Testis (tissue), 3 donors: Measurements from ENCODE around the gene TNNT2. TPM values are rescaled to one million over a fixed set of nuclear protein-coding genes. Genes with fewer than 3 reads are reported as not detected.

Experiments used
- DNase-seq: peaks from one replicate; pipeline ENCODE4 v3.0.0-alpha.2; 2019
- H3K27ac ChIP-seq, 2 donors: fragments of 200-600 bp; sonication (generic); one replicate each; pipeline ENCODE4 v1.5.1; 2019
- H3K27me3 ChIP-seq: fragments of 200-600 bp; sonication (generic); one replicate; pipeline ENCODE4 v1.5.1; 2019
- H3K36me3 ChIP-seq: fragments of 200-600 bp; sonication (generic); one replicate; pipeline ENCODE4 v1.5.1; 2017; ENCODE audit warnings: low read depth; ENCODE audit errors: missing control alignments
- H3K4me1 ChIP-seq: fragments of 200-600 bp; sonication (generic); one replicate; pipeline ENCODE4 v1.5.1; 2019
- H3K4me3 ChIP-seq, 2 donors: fragments of 200-600 bp; sonication (generic); one replicate each; pipeline ENCODE4 v1.5.1; 2017 to 2019
- H3K9me3 ChIP-seq: fragments of 200-600 bp; sonication (generic); one replicate; pipeline ENCODE4 v1.5.1; 2017
- POLR2A ChIP-seq: fragments of 450-650 bp; IDR thresholded peaks from one replicate; pipeline ENCODE4 v1.6.1; 2017; ENCODE audit warnings: antibody characterized with exemption, mild to moderate bottlenecking, moderate library complexity
- WGBS, 2 donors: methylation state at CpG; one replicate each; pipeline ENCODE4 v1.1.5; 2018; 5-methylcytosine and 5-hydroxymethylcytosine counted together
- intact Hi-C: fragments of 100-400 bp; cut with DNase I; formaldehyde crosslinking; loops from one replicate; pipeline ENCODE4 v1.15.1; 2023; ENCODE audit warnings: low total_unique reads
- polyA plus RNA-seq: library from polyadenylated mRNA; stranded (reverse); fragments of 350-450 nt; fragmentation: Illumina TruSeq; extraction: RNeasy Lipid Tissue Mini Kit (QIAGEN cat#74804); gene quantifications from one replicate; pipeline ENCODE4 v1.2.3, GENCODE V29; 2014; ENCODE audit warnings: low read depth, low replicate concordance; ENCODE audit not compliant: insufficient read depth
- total RNA-seq, 2 donors: library from RNA; depleted of rRNA; stranded (reverse); fragments of >200 nt; gene quantifications; one replicate each; pipeline ENCODE4 v1.2.3, GENCODE V29; 2016
- TF ChIP-seq, protein P1 (sequence below), 3 experiments: fragments of 450-650 bp in 2 of 3; fragments of 200-600 bp in 1 of 3; sonication (generic) in 1 of 3; IDR thresholded peaks; one replicate each; pipeline ENCODE4 v1.5.1; 2016 to 2019; ENCODE audit warnings: antibody characterized with exemption in 3 of 3, mild to moderate bottlenecking in 2 of 3, moderate library complexity in 1 of 3

The TNNT2 gene
- total and polyA plus RNA-seq, 3 donors from 2014 or later, result 0.79 to 2.7 (median 1.1) TPM

DNA sequence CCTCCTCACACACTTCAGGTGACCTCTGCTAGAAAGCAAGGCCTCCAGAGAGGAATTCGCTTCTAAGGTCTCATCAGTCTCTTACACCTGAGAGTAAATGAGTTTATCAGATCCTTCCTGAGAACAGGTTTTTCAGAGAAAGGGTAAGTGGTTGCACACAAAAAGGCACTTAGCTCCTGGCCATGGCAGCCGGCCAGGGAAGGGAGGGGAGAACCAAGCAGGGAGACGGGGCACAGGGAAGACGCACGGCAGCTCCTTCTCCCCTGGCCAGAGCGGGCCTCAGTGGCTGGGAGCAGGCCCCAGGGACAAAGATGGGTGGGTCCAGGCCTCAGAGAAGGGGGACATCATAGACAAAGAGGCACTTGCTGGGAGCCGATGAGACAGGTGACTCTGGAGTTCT is 3.6 kb upstream of the TNNT2 start:
- H3K36me3 ChIP-seq, result no peaks in the 10 kb centered on the region
- 91 to 98% methylated on average over 7 of the region's 7 CpGs for whole genome bisulfite sequencing, 2 donors
- H3K27me3 ChIP-seq, result no peaks in the 10 kb centered on the region
- DNase-seq, result no peak
- H3K4me1 ChIP-seq, result no peaks in the 10 kb centered on the region
- no peaks in the 10 kb centered on the region for H3K9me3 ChIP-seq
- no peak overlapping the region for H3K27ac ChIP-seq
- no peak overlapping the region for H3K4me3 ChIP-seq
- intact Hi-C loops, result no loop called here
- no peak for TF ChIP-seq POLR2A
- TF ChIP-seq, protein P1, sequence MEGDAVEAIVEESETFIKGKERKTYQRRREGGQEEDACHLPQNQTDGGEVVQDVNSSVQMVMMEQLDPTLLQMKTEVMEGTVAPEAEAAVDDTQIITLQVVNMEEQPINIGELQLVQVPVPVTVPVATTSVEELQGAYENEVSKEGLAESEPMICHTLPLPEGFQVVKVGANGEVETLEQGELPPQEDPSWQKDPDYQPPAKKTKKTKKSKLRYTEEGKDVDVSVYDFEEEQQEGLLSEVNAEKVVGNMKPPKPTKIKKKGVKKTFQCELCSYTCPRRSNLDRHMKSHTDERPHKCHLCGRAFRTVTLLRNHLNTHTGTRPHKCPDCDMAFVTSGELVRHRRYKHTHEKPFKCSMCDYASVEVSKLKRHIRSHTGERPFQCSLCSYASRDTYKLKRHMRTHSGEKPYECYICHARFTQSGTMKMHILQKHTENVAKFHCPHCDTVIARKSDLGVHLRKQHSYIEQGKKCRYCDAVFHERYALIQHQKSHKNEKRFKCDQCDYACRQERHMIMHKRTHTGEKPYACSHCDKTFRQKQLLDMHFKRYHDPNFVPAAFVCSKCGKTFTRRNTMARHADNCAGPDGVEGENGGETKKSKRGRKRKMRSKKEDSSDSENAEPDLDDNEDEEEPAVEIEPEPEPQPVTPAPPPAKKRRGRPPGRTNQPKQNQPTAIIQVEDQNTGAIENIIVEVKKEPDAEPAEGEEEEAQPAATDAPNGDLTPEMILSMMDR (IDR thresholded peaks at IDR 0.05), result no peak

DNA sequence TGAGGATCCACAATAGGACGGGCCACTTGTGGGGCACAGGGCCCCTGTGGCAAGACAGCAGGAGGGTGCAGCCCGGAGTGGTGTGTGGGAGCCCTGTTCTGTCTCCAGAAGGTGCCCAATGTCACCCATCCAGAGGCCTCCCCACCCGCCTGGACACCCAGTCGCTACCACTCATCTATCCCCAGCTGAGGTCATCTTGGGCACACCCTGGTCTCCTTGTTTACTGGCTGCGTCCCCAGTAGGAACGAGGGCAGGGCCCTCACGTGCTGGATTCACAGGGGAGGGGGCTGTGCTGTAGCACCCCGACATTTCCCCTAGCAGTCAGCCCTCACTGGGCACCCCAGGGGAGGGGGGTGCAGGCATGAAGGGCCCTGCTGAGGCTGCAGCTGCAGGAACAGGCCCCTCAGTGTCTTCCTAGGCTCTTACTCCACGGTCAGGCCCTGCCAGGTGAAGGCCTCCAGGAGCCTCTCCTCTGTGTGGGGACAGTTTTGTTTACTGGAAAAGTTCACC is 2.3 kb upstream of the TNNT2 start:
- no peaks in the 10 kb centered on the region for H3K4me1 ChIP-seq
- H3K9me3 ChIP-seq, result no peaks in the 10 kb centered on the region
- DNase-seq, result no peak
- no peaks in the 10 kb centered on the region for H3K27me3 ChIP-seq
- H3K27ac ChIP-seq, result no peak overlapping the region
- 90 to 94% methylated on average over 2 to 9 of the region's 9 CpGs for WGBS, 2 donors
- H3K4me3 ChIP-seq, result no peak overlapping the region
- intact Hi-C loops, result no loop called here
- TF ChIP-seq POLR2A, result no peak
- TF ChIP-seq, protein P1 (IDR thresholded peaks at IDR 0.05), result no peak
- H3K36me3 ChIP-seq, result no peaks in the 10 kb centered on the region

DNA sequence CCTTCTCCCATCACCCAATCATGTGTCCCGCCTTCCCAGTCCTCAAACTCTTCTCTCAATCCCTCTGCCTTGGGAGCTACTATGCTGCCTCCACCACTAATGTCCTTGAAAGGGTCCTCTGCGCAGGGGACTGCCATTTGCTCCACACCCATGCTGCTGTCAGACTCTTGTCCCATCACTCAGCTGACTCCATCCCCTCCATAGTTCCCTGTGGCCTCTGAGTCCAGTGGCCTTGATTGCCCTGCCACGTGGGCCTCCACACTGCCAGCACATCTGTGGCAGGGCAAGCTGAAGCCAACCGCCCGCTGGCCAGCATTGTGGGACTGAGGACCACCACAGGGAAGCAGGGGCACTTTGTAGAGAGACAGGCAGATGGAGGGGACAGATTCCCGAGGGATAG is 1.3 kb upstream of the TNNT2 start:
- Histone ChIP-seq H3K27ac (no peak overlapping the region), H3K4me3 (no peak overlapping the region), H3K4me1 (no peaks in the 10 kb centered on the region), H3K27me3 (no peaks in the 10 kb centered on the region), H3K36me3 (no peaks in the 10 kb centered on the region), H3K9me3 (no peaks in the 10 kb centered on the region)
- DNase-seq, result no peak
- 88 to 100% methylated on average over 3 to 6 of the region's 6 CpGs for WGBS, 2 donors
- TF ChIP-seq, protein P1 (IDR thresholded peaks at IDR 0.05), result no peak
- TF ChIP-seq POLR2A, result no peak
- intact Hi-C loops, result no loop called here

DNA sequence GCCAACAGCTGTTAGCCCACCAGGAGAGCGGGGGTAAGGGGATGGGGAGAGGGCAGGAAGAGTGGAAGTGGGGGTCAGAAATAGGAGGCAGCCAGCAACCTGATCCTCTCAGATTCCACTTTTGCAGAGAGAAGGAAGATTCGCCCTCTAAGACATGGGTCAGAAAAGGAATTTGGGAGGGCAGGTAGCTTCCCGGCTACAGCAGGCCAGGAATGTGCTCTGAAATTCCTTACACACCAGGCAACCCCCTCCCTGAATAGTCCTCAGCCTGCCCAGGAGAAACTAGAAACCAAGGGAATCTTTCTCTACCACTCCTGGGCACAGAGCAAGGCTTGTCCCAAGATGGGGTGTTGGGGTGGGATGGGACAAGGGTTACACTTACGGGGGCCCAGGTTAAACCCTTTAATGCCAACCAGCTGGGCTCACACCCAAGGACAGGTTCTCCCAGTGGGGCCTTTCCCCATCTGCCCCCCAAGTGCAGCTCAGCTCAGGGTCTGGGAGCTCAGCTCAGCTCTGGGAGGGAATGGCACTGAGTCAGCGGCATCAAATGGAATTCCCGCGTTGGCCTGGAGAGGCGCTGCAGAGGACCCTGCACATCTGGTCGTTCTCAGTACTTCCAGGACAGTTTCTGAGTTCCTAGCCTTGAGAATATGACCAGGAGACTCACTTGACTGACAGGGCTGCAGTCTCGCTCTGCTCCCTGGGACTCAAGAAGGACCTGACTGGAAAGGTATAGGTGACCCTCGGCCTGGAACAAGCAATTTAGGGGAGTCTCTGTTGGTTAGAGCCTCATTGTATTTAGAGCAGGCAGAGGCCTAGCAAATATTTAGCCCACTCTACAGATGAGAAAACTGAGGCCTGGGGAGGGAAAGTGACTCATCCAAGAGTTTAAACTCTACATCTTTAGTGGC is 761 bp downstream of the TNNT2 start:
- Histone ChIP-seq H3K4me3 (no peak overlapping the region), H3K27ac (no peak overlapping the region), H3K27me3 (no peaks in the 10 kb centered on the region), H3K4me1 (no peaks in the 10 kb centered on the region), H3K36me3 (no peaks in the 10 kb centered on the region), H3K9me3 (no peaks in the 10 kb centered on the region)
- WGBS, 2 donors, result 65 to 83% methylated on average over 6 to 11 of the region's 11 CpGs
- intact Hi-C loops, result no loop called here
- DNase-seq, result no peak
- TF ChIP-seq, protein P1 (IDR thresholded peaks at IDR 0.05), result no peak
- no peak for TF ChIP-seq POLR2A
